ENCODE data around the gene TMEM267. TPM values are rescaled to one million over a fixed set of nuclear protein-coding genes. Genes with fewer than 3 reads are reported as not detected.
"Not testable (repeated sequence)": the region's sequence is repeated elsewhere in the genome, so short reads cannot be mapped to it uniquely, and the experiment has no call there.

The TMEM267 gene
- total RNA-seq, 1 experiment from 2014 or later = 19.5 TPM

- no peaks in the 10 kb centered on the region for H3K36me3 Mint-ChIP-seq (ENCODE audit: insufficient read depth, unreplicated experiment)
- H3K9me3 Mint-ChIP-seq (ENCODE audit: unreplicated experiment) = no peaks in the 10 kb centered on the region
- H3K4me1 Mint-ChIP-seq (ENCODE audit: insufficient read depth, unreplicated experiment) = peaks cover 21% of the 10 kb centered on the region
- POLR2A ChIA-PET = interaction anchor here (0.8 to 5.2 kb wide), 9 partner anchors 10 to 143 kb away, joined by 3 to 51 read pairs (median 4); partner anchors contain the start of gene TMEM267
- H3K4me3 Mint-ChIP-seq (ENCODE audit: unreplicated experiment) = peak overlapping the region; percentile 80
- peak; percentile 3 for DNase-seq (ENCODE audit: unreplicated experiment)
- peak overlapping the region; percentile 90 for H3K27ac Mint-ChIP-seq (ENCODE audit: low read depth, unreplicated experiment)
- CTCF ChIA-PET = interaction anchor here (1.4 kb wide), 1 partner anchor 114 kb away, joined by 3 read pairs; no protein-coding TSS in a partner anchor
- H3K27me3 Mint-ChIP-seq (ENCODE audit: insufficient read depth, unreplicated experiment) = no peaks in the 10 kb centered on the region
- TF ChIP-seq, protein P1, sequence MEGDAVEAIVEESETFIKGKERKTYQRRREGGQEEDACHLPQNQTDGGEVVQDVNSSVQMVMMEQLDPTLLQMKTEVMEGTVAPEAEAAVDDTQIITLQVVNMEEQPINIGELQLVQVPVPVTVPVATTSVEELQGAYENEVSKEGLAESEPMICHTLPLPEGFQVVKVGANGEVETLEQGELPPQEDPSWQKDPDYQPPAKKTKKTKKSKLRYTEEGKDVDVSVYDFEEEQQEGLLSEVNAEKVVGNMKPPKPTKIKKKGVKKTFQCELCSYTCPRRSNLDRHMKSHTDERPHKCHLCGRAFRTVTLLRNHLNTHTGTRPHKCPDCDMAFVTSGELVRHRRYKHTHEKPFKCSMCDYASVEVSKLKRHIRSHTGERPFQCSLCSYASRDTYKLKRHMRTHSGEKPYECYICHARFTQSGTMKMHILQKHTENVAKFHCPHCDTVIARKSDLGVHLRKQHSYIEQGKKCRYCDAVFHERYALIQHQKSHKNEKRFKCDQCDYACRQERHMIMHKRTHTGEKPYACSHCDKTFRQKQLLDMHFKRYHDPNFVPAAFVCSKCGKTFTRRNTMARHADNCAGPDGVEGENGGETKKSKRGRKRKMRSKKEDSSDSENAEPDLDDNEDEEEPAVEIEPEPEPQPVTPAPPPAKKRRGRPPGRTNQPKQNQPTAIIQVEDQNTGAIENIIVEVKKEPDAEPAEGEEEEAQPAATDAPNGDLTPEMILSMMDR (IDR thresholded peaks at IDR 0.05; ENCODE audit: unreplicated experiment) = no peak
- intact Hi-C loops (cut with micrococcal nuclease) = no loop called here
- BruUV-seq (replicated peaks) = no TSS peak
Observed at GRCh38 chr5:43514025-43514424, 30.4 kb upstream of the TMEM267 start.

GRCh38 chr5:43511062-43511461 is 27.4 kb upstream of the TMEM267 start:
- H3K4me3 Mint-ChIP-seq (ENCODE audit: unreplicated experiment); H3K36me3 Mint-ChIP-seq (ENCODE audit: insufficient read depth, unreplicated experiment); intact Hi-C loops (cut with micrococcal nuclease); H3K27ac Mint-ChIP-seq (ENCODE audit: low read depth, unreplicated experiment); H3K27me3 Mint-ChIP-seq (ENCODE audit: insufficient read depth, unreplicated experiment); CTCF ChIA-PET; H3K9me3 Mint-ChIP-seq (ENCODE audit: unreplicated experiment); BruUV-seq (replicated peaks); DNase-seq (ENCODE audit: unreplicated experiment): not testable (repeated sequence)
- H3K4me1 Mint-ChIP-seq (ENCODE audit: insufficient read depth, unreplicated experiment) = peaks cover 21% of the 10 kb centered on the region
- POLR2A ChIA-PET = interaction anchor here (5.2 kb wide), 1 partner anchor 28 kb away, joined by 51 read pairs; the partner anchor contains the start of gene TMEM267

DNA sequence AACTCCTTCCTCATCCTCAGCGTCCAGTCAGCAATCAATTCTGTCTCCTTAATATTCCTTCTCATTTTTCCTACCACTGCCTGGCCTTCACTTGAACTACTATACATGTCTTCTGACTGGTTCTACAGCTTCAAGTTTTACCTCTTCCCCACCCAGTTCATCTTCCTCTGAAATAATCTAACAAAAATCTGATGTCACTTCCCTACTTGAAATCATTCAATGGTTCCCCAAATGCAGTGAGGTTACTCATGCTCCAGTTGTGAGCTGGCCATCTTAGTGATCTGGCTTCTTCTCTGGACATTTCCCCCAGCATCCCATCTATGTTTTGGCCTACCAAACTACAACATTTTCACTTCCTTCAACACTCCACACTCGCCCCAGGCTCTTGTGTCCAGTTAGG is 14.9 kb upstream of the TMEM267 start:
- no peak overlapping the region for H3K4me3 Mint-ChIP-seq (ENCODE audit: unreplicated experiment)
- TF ChIP-seq, protein P1 (IDR thresholded peaks at IDR 0.05; ENCODE audit: unreplicated experiment) = no peak
- BruUV-seq (replicated peaks) = no TSS peak
- H3K36me3 Mint-ChIP-seq (ENCODE audit: insufficient read depth, unreplicated experiment) = no peaks in the 10 kb centered on the region
- CTCF ChIA-PET = interaction anchor here (2.9 kb wide), 1 partner anchor 14 kb away, joined by 13 read pairs; the partner anchor contains the start of gene TMEM267
- intact Hi-C loops (cut with micrococcal nuclease) = no loop called here
- POLR2A ChIA-PET = interaction anchor here (0.6 to 2.3 kb wide), 4 partner anchors 14 to 1963 kb away, joined by 3 to 11 read pairs (median 4); partner anchors contain the start of genes C5orf34 and TMEM267
- H3K4me1 Mint-ChIP-seq (ENCODE audit: insufficient read depth, unreplicated experiment) = no peaks in the 10 kb centered on the region
- H3K27me3 Mint-ChIP-seq (ENCODE audit: insufficient read depth, unreplicated experiment) = no peaks in the 10 kb centered on the region
- no peaks in the 10 kb centered on the region for H3K9me3 Mint-ChIP-seq (ENCODE audit: unreplicated experiment)
- DNase-seq (ENCODE audit: unreplicated experiment) = no peak
- H3K27ac Mint-ChIP-seq (ENCODE audit: low read depth, unreplicated experiment) = no peak overlapping the region

- Mint-ChIP-seq H3K27me3 (ENCODE audit: insufficient read depth, unreplicated experiment) (no peaks in the 10 kb centered on the region), H3K27ac (ENCODE audit: low read depth, unreplicated experiment) (no peak overlapping the region), H3K4me3 (ENCODE audit: unreplicated experiment) (no peak overlapping the region), H3K36me3 (ENCODE audit: insufficient read depth, unreplicated experiment) (no peaks in the 10 kb centered on the region), H3K9me3 (ENCODE audit: unreplicated experiment) (no peaks in the 10 kb centered on the region), H3K4me1 (ENCODE audit: insufficient read depth, unreplicated experiment) (no peaks in the 10 kb centered on the region)
- no peak for DNase-seq (ENCODE audit: unreplicated experiment)
- POLR2A ChIA-PET = interaction anchor here (0.8 to 2.3 kb wide), 3 partner anchors 13 to 58 kb away, joined by 5 to 11 read pairs (median 6); partner anchors contain the start of gene TMEM267
- CTCF ChIA-PET = interaction anchor here (2.5 kb wide), 1 partner anchor 13 kb away, joined by 14 read pairs; the partner anchor contains the start of gene TMEM267
- intact Hi-C loops (cut with micrococcal nuclease) = no loop called here
- TF ChIP-seq, protein P1 (IDR thresholded peaks at IDR 0.05; ENCODE audit: unreplicated experiment) = no peak
- no TSS peak for BruUV-seq (replicated peaks)
Observed at GRCh38 chr5:43497311-43498104, 13.8 kb upstream of the TMEM267 start.

All from MCF 10A (cell line).